Endothelial cell of umbilical vein (primary cell): Measurements from ENCODE around the gene C11orf58. TPM values are rescaled to one million over a fixed set of nuclear protein-coding genes. Genes with fewer than 3 reads are reported as not detected.

ENCODE experiments used
- BruUV-seq: library from RNA; stranded (reverse); fragments of 400-500 nt; replicated peaks from 2 replicates; lab custom pipeline; 2021; lab: Mats Ljungman, UMichigan
- CTCF ChIA-PET: fragments of 300-600, 350-600 bp; sonication (Branson Sonifier 250); formaldehyde crosslinking; loops from one replicate; lab custom pipeline; 2021; ENCODE audit warnings: antibody characterized with exemption, inconsistent platforms; lab: Charles Lee
- POLR2A ChIA-PET: fragments of 300-600, 350-600 bp; sonication (Branson Sonifier 250); formaldehyde crosslinking; loops from one replicate; lab custom pipeline; 2021; ENCODE audit warnings: antibody characterized with exemption, inconsistent platforms; lab: Charles Lee
- DNase-seq: peaks from one replicate; pipeline ENCODE4 v3.0.0-alpha.2; 2011; ENCODE audit warnings: low read depth, low spot score
- FAIRE-seq: peaks from 2 replicates; lab custom pipeline; 2011; peaks lifted over from hg19 to GRCh38; lab: Jason Lieb, UNC
- H2AFZ ChIP-seq: 2 replicates; pipeline ENCODE4 v1.6.0; 2012; ENCODE audit warnings: low read depth, low read length, control low read depth, inconsistent platforms
- H3K27ac ChIP-seq: 2 replicates; pipeline ENCODE4 v1.5.1; 2011; ENCODE audit warnings: low read depth, mild to moderate bottlenecking, control low read depth, low read length, moderate library complexity; ENCODE audit not compliant: insufficient read depth
- H3K27me3 ChIP-seq, 2 experiments: 2 replicates each; pipeline versions ENCODE4 v1.6.0 to v1.6.1; 2011; ENCODE audit warnings: low read length in 2 of 2, mixed read lengths in 1 of 2; ENCODE audit not compliant: control insufficient read depth in 2 of 2, insufficient read depth in 2 of 2
- H3K36me3 ChIP-seq, 2 experiments: 2 replicates in 1 of 2; 3 replicates in 1 of 2; pipeline ENCODE4 v1.5.1; 2011; ENCODE audit warnings: low read length in 2 of 2, mild to moderate bottlenecking in 1 of 2, moderate library complexity in 1 of 2; ENCODE audit not compliant: control insufficient read depth in 2 of 2, insufficient read depth in 2 of 2; ENCODE audit errors: extremely low read depth in 1 of 2
- H3K4me1 ChIP-seq: 3 replicates; pipeline ENCODE4 v1.5.1; 2011; ENCODE audit warnings: mild to moderate bottlenecking, low read length; ENCODE audit not compliant: control insufficient read depth, insufficient read depth; ENCODE audit errors: extremely low read depth
- H3K4me2 ChIP-seq: 2 replicates; pipeline ENCODE4 v1.6.1; 2011; ENCODE audit warnings: low read length, control low read depth, mixed read lengths; ENCODE audit not compliant: insufficient read depth
- H3K4me3 ChIP-seq, 3 experiments: fragments of 200-600 bp in 1 of 3; sonication (generic), shearing (Covaris generic) in 1 of 3; replicated peaks in 1 of 3; 2 replicates each; pipeline ENCODE4 v1.5.1; 2011 to 2016; ENCODE audit warnings: control low read depth in 3 of 3, low read length in 3 of 3, mild to moderate bottlenecking in 2 of 3, inconsistent platforms in 1 of 3, low read depth in 1 of 3, moderate library complexity in 1 of 3; ENCODE audit not compliant: insufficient read depth in 1 of 3
- H3K79me2 ChIP-seq: 2 replicates; pipeline ENCODE4 v1.6.0; 2012; ENCODE audit warnings: low read length, inconsistent platforms; ENCODE audit not compliant: control insufficient read depth, insufficient read depth
- H3K9ac ChIP-seq: replicated peaks from 2 replicates; pipeline ENCODE3; 2011; ENCODE audit warnings: low read length, control low read depth; ENCODE audit not compliant: insufficient read depth; ENCODE audit errors: extremely low read depth
- H3K9me1 ChIP-seq: replicated peaks from 3 replicates; pipeline ENCODE4 v1.6.0; 2011; ENCODE audit warnings: mild to moderate bottlenecking, low read length; ENCODE audit not compliant: control insufficient read depth, insufficient read depth; ENCODE audit errors: extremely low read depth
- H3K9me3 ChIP-seq: replicated peaks from 2 replicates; pipeline ENCODE4 v1.5.1; 2012; ENCODE audit warnings: low read length, inconsistent platforms; ENCODE audit not compliant: control insufficient read depth, insufficient read depth
- H4K20me1 ChIP-seq: replicated peaks from 2 replicates; pipeline ENCODE3; 2011; ENCODE audit warnings: mild to moderate bottlenecking, low read length; ENCODE audit not compliant: control insufficient read depth, insufficient read depth; ENCODE audit errors: extremely low read depth
- CTCF ChIP-seq, 2 donors: IDR thresholded peaks; 1 replicate in 1 of 2; 2 replicates in 1 of 2; pipeline ENCODE4 v1.5.1; 2011; ENCODE audit warnings: low read length in 2 of 2, mild to moderate bottlenecking in 2 of 2, moderate library complexity in 2 of 2, control low read depth in 1 of 2, inconsistent platforms in 1 of 2, low read depth in 1 of 2; ENCODE audit not compliant: insufficient read depth in 1 of 2; ENCODE audit errors: extremely low read depth in 1 of 2
- EZH2 ChIP-seq: IDR thresholded peaks from 2 replicates; pipeline ENCODE4 v1.6.1; 2012; ENCODE audit warnings: borderline replicate concordance, low read depth, mild to moderate bottlenecking, moderate library complexity, low read length, inconsistent platforms; ENCODE audit not compliant: severe bottlenecking
- FOS ChIP-seq: IDR thresholded peaks from 2 replicates; pipeline ENCODE4 v1.6.1; 2011; ENCODE audit warnings: mild to moderate bottlenecking, low read length, moderate library complexity, borderline replicate concordance; ENCODE audit not compliant: insufficient read depth
- GATA2 ChIP-seq: IDR thresholded peaks from 2 replicates; pipeline ENCODE4 v1.7.0; 2011; ENCODE audit warnings: low read depth, mild to moderate bottlenecking, moderate library complexity, mixed read lengths, low read length; ENCODE audit not compliant: insufficient read length, insufficient read depth
- JUN ChIP-seq: IDR thresholded peaks from 2 replicates; pipeline ENCODE4 v1.6.1; 2011; ENCODE audit warnings: borderline replicate concordance, low read depth; ENCODE audit not compliant: insufficient read length, insufficient read depth
- MAX ChIP-seq: IDR thresholded peaks from 2 replicates; pipeline ENCODE4 v1.6.1; 2011; ENCODE audit not compliant: insufficient read depth, insufficient read length
- MYC ChIP-seq: IDR thresholded peaks from one replicate; pipeline ENCODE4 v1.6.1; 2011; ENCODE audit warnings: mild to moderate bottlenecking, low read depth, low read length
- POLR2A ChIP-seq: IDR thresholded peaks from 2 replicates; pipeline ENCODE4 v1.6.1; 2012; ENCODE audit warnings: low read depth, mild to moderate bottlenecking, control low read depth, low read length
- POLR2AphosphoS5 ChIP-seq: IDR thresholded peaks from 2 replicates; pipeline ENCODE4 v1.6.1; 2012; ENCODE audit warnings: low read depth, mild to moderate bottlenecking, control low read depth, low read length, moderate library complexity; ENCODE audit not compliant: insufficient read depth
- dilution Hi-C: fragments of 300-500 bp; cut with MboI; formaldehyde crosslinking; loops from one replicate; pipeline ENCODE4 v1.15.0; 2019; ENCODE audit warnings: low sequenced_read_pairs; ENCODE audit not compliant: extremely low pct_ligation_motif_present
- intact Hi-C: fragments of 100-400 bp; cut with micrococcal nuclease; formaldehyde crosslinking; loops from one replicate; pipeline ENCODE4 v1.10.0; 2022
- polyA plus RNA-seq, 4 experiments: library from polyadenylated mRNA; depleted of rRNA in 3 of 4; stranded (reverse) in 3 of 4; unstranded in 1 of 4; fragments of >200 nt; gene quantifications; 2 replicates each; pipeline versions ENCODE4 v1.2.1 to v1.2.3, GENCODE V29; 2011 to 2012; ENCODE audit warnings: missing spikeins in 1 of 4
- total RNA-seq: library from RNA; stranded (reverse); gene quantifications from 2 replicates; pipeline ENCODE4 v1.2.3, GENCODE V29; 2021

The C11orf58 gene
- total and polyA plus RNA-seq, 2 donors (not counting 3 experiments of a cell fraction or from before 2014, with no cell fraction given), result 88.4 to 150 TPM

GRCh38 chr11:16772141-16772512, 33.7 kb downstream of the C11orf58 start:
- Histone ChIP-seq H3K9ac (no peak overlapping the region), H3K9me1 (no peaks in the 10 kb centered on the region), H3K27me3 (peaks cover 3 to 10% of the 10 kb centered on the region in 2 experiments), H4K20me1 (no peaks in the 10 kb centered on the region), H3K4me3 (no peak overlapping the region), H3K79me2 (no peaks in the 10 kb centered on the region), H3K4me2 (no peak overlapping the region), H3K9me3 (no peaks in the 10 kb centered on the region), H3K27ac (no peak overlapping the region), H3K36me3 (no peaks in the 10 kb centered on the region), H2AFZ (no peak overlapping the region), H3K4me1 (no peaks in the 10 kb centered on the region)
- DNase-seq, result no peak
- no peak for TF ChIP-seq CTCF (IDR thresholded peaks at IDR 0.05; ENCODE audit: extremely low read depth in 1 of 2, insufficient read depth in 1 of 2, low read depth in 1 of 2, low read length in 2 of 2)
- no peak for TF ChIP-seq POLR2AphosphoS5
- no peak for TF ChIP-seq EZH2
- TF ChIP-seq MYC, result no peak
- no peak for TF ChIP-seq POLR2A
- no peak for TF ChIP-seq GATA2
- no peak for TF ChIP-seq FOS
- no peak for TF ChIP-seq JUN
- TF ChIP-seq MAX, result no peak
- POLR2A ChIA-PET, result no interaction called here
- FAIRE-seq, result no peak
- intact Hi-C loops, result no loop called here
- CTCF ChIA-PET, result interaction anchor here (1.4 to 4.2 kb wide), 2 partner anchors 11 to 14 kb away, joined by 3 to 15 read pairs; no protein-coding TSS in a partner anchor
- dilution Hi-C loops, result no loop called here
- no TSS peak for BruUV-seq
